Endometrial microvascular endothelial cells (primary cell): ENCODE data around the gene GYPA. TPM values are rescaled to one million over a fixed set of nuclear protein-coding genes. Genes with fewer than 3 reads are reported as not detected.

ENCODE experiments used
- total RNA-seq: library from RNA; depleted of rRNA; stranded (reverse); fragments of >200 nt; gene quantifications from one replicate; pipeline ENCODE4 v1.2.3, GENCODE V29; 2015; ENCODE audit errors: inconsistent ontology term

Gene GYPA
- total RNA-seq, 1 donor from 2014 or later: not detected

Other genes starting within 250 kb of the GYPA start
- not detected for gene GYPE, start 235.2 kb downstream of the GYPA start, total RNA-seq
- gene GYPB, start 121.3 kb downstream of the GYPA start, total RNA-seq: not detected